Measurements from ENCODE around the gene BRPF1. TPM values are rescaled to one million over a fixed set of nuclear protein-coding genes. Genes with fewer than 3 reads are reported as not detected.

The BRPF1 gene
- total RNA-seq, 3 donors from 2014 or later, result 14.7 to 19.7 (median 19.3) TPM

DNA sequence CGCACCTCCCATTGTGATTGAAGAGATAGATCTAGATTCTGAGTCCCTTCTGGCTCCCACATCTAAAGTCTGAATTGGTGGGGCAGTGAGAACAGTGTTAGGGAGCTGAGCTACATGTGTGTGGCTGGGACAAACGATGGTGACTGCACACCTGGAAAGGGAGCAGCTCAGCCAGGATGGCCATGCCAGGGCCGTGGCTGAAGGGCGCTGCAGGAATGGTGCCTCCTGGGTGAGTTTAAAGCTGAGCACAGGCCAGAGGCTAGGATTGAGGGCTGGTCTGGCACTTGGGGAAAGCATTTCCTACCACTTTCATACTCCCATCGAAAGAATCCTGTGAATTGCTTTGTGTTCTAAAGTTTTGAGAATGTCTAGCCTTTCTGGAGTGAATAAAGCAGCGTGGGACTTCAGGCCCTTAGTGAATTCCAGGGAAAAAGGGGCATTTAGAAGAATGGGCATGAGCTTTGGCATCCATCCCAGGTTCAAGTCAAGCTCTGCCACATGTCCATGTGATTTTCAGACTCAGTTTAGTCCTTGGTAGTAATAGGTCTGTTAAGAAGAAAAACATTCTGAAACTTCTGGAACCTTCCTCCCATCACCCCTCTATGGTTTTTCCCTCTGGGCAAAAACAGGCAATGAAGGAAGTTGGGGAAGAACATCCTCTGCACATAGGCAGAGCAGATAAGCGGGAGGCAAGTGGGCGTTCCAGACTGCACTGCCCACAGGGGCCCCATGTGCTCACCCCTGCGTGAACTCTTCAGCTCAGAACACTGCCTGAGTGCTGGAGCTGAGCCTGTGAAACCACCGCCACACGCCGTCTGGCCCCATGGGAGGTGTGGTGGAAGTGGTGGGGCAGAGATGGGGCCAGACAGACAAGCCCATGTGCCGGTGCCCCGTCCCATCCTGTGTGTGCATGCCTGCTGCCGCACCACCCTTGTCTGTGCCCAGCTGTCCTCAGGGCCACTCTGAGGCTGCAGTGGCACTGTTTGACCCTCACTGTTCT, 40.8 kb upstream of the BRPF1 start:
- no peak for TF ChIP-seq POLR2AphosphoS5 (IDR thresholded peaks at IDR 0.05)
- TF ChIP-seq, protein P1, sequence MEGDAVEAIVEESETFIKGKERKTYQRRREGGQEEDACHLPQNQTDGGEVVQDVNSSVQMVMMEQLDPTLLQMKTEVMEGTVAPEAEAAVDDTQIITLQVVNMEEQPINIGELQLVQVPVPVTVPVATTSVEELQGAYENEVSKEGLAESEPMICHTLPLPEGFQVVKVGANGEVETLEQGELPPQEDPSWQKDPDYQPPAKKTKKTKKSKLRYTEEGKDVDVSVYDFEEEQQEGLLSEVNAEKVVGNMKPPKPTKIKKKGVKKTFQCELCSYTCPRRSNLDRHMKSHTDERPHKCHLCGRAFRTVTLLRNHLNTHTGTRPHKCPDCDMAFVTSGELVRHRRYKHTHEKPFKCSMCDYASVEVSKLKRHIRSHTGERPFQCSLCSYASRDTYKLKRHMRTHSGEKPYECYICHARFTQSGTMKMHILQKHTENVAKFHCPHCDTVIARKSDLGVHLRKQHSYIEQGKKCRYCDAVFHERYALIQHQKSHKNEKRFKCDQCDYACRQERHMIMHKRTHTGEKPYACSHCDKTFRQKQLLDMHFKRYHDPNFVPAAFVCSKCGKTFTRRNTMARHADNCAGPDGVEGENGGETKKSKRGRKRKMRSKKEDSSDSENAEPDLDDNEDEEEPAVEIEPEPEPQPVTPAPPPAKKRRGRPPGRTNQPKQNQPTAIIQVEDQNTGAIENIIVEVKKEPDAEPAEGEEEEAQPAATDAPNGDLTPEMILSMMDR (IDR thresholded peaks at IDR 0.05), result no peak
- no peak for TF ChIP-seq POLR2A (IDR thresholded peaks at IDR 0.05)
- Histone ChIP-seq H3K27me3 (no peaks in the 10 kb centered on the region), H3K36me3 (peaks cover 29% of the 10 kb centered on the region), H3K27ac (no peak overlapping the region), H3K4me1 (no peaks in the 10 kb centered on the region), H3K4me3 (no peak overlapping the region), H3K9me3 (no peaks in the 10 kb centered on the region)
- intact Hi-C loops (cut with DNase I; ENCODE audit: low total_unique reads), result no loop called here
- no peak for DNase-seq (ENCODE audit: low spot score in 2 of 2)

- H3K27me3 ChIP-seq, result no peaks in the 10 kb centered on the region
- H3K4me3 ChIP-seq, result no peak overlapping the region
- H3K9me3 ChIP-seq, result no peaks in the 10 kb centered on the region
- no peaks in the 10 kb centered on the region for H3K4me1 ChIP-seq
- H3K27ac ChIP-seq, result no peak overlapping the region
- intact Hi-C loops (cut with DNase I; ENCODE audit: low total_unique reads), result no loop called here
- TF ChIP-seq POLR2AphosphoS5 (IDR thresholded peaks at IDR 0.05) (no peak), POLR2A (IDR thresholded peaks at IDR 0.05) (no peak)
- TF ChIP-seq, protein P1 (IDR thresholded peaks at IDR 0.05), result no peak
- no peak for DNase-seq (ENCODE audit: low spot score in 2 of 2)
- peaks cover 30% of the 10 kb centered on the region for H3K36me3 ChIP-seq
These were observed 39.9 kb upstream of the BRPF1 start for GRCh38 chr3:9691636-9692035.

- intact Hi-C loops (cut with DNase I; ENCODE audit: low total_unique reads), result no loop called here
- H3K36me3 ChIP-seq, result peaks cover 38% of the 10 kb centered on the region
These were observed 39.1 kb upstream of the BRPF1 start for GRCh38 chr3:9692416-9692815.

DNA sequence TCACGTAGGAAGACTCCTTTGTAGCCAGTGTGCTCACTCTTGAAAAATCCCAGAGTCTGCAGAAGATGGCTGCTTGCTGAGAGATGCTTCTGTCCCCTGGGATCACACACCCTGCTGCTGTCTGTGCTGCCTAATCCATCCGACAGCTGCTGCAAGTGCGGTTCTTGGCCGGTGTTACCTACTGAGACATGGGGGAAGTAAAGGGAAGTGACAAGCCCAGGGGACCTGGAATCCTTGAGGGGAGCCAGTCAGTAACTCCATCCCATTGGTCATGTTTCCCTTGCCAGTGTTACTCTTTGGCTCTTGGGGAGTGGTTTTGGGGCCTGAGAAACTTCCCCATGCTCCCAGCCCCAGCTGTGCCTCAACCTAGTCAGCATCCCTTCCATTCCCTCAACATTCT, 36.2 kb upstream of the BRPF1 start:
- Histone ChIP-seq H3K9me3 (no peaks in the 10 kb centered on the region), H3K27ac (no peak overlapping the region), H3K4me3 (no peak overlapping the region), H3K4me1 (no peaks in the 10 kb centered on the region), H3K36me3 (peaks cover 22% of the 10 kb centered on the region), H3K27me3 (no peaks in the 10 kb centered on the region)
- intact Hi-C loops (cut with DNase I; ENCODE audit: low total_unique reads), result no loop called here
- DNase-seq (ENCODE audit: low spot score in 2 of 2), result no peak
- TF ChIP-seq POLR2AphosphoS5 (IDR thresholded peaks at IDR 0.05) (no peak), POLR2A (IDR thresholded peaks at IDR 0.05) (no peak)
- TF ChIP-seq, protein P1 (IDR thresholded peaks at IDR 0.05), result no peak

More at GRCh38 chr3:9692416-9692815, 39.1 kb upstream of the BRPF1 start:
- no peak for DNase-seq (ENCODE audit: low spot score in 2 of 2)
- Histone ChIP-seq H3K4me1 (no peaks in the 10 kb centered on the region), H3K4me3 (no peak overlapping the region), H3K27ac (no peak overlapping the region), H3K9me3 (no peaks in the 10 kb centered on the region), H3K27me3 (no peaks in the 10 kb centered on the region)
- TF ChIP-seq POLR2AphosphoS5 (IDR thresholded peaks at IDR 0.05) (no peak), POLR2A (IDR thresholded peaks at IDR 0.05) (no peak)
- TF ChIP-seq, protein P1 (IDR thresholded peaks at IDR 0.05), result no peak

DNA sequence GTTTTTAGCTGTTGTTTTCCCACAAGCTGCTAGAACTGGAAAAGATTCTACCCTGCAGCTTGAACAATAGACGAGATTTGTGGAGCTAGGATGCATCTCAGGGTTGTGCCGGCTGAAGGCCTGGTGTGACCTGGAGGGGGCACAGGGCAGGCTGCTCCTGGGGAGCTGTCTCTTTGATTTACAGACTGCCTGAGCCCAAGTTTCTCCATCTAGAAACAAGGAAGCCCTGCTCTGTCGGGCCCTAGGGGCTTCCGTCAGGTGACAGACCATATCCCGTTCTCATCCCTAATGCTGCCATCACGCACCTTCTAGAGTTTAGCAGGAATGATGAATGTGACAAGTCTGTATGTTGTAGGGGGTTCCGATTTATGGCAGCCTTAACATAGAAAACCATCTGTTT, 35.8 kb upstream of the BRPF1 start:
- Histone ChIP-seq H3K27me3 (no peaks in the 10 kb centered on the region), H3K4me1 (no peaks in the 10 kb centered on the region), H3K36me3 (peaks cover 18% of the 10 kb centered on the region), H3K9me3 (no peaks in the 10 kb centered on the region), H3K4me3 (no peak overlapping the region), H3K27ac (no peak overlapping the region)
- intact Hi-C loops (cut with DNase I; ENCODE audit: low total_unique reads), result no loop called here
- no peak for DNase-seq (ENCODE audit: low spot score in 2 of 2)
- TF ChIP-seq POLR2AphosphoS5 (IDR thresholded peaks at IDR 0.05) (no peak), POLR2A (IDR thresholded peaks at IDR 0.05) (no peak)
- TF ChIP-seq, protein P1 (IDR thresholded peaks at IDR 0.05), result no peak
